Endothelial cell of umbilical vein (primary cell): ENCODE results near the gene DMRT3.
A peak's percentile ranks its signal among the peaks of the same experiment; 100 is the strongest.
"Not testable (repeated sequence)": the region's sequence is repeated elsewhere in the genome, so short reads cannot be mapped to it uniquely, and the experiment has no call there.

Experiments
- CTCF ChIP-seq, 2 donors: IDR thresholded peaks; 1 replicate in 1 of 2; 2 replicates in 1 of 2; pipeline ENCODE4 v1.5.1; 2011; ENCODE audit warnings: low read length in 2 of 2, mild to moderate bottlenecking in 2 of 2, moderate library complexity in 2 of 2, control low read depth in 1 of 2, inconsistent platforms in 1 of 2, low read depth in 1 of 2; ENCODE audit not compliant: insufficient read depth in 1 of 2; ENCODE audit errors: extremely low read depth in 1 of 2
- EZH2 ChIP-seq: IDR thresholded peaks from 2 replicates; pipeline ENCODE4 v1.6.1; 2012; ENCODE audit warnings: borderline replicate concordance, low read depth, mild to moderate bottlenecking, moderate library complexity, low read length, inconsistent platforms; ENCODE audit not compliant: severe bottlenecking
- GATA2 ChIP-seq: IDR thresholded peaks from 2 replicates; pipeline ENCODE4 v1.7.0; 2011; ENCODE audit warnings: low read depth, mild to moderate bottlenecking, moderate library complexity, mixed read lengths, low read length; ENCODE audit not compliant: insufficient read length, insufficient read depth
- JUN ChIP-seq: IDR thresholded peaks from 2 replicates; pipeline ENCODE4 v1.6.1; 2011; ENCODE audit warnings: borderline replicate concordance, low read depth; ENCODE audit not compliant: insufficient read length, insufficient read depth
- POLR2A ChIP-seq: IDR thresholded peaks from 2 replicates; pipeline ENCODE4 v1.6.1; 2012; ENCODE audit warnings: low read depth, mild to moderate bottlenecking, control low read depth, low read length
- POLR2AphosphoS5 ChIP-seq: IDR thresholded peaks from 2 replicates; pipeline ENCODE4 v1.6.1; 2012; ENCODE audit warnings: low read depth, mild to moderate bottlenecking, control low read depth, low read length, moderate library complexity; ENCODE audit not compliant: insufficient read depth
- TF ChIP-seq, protein P1 (sequence below): IDR thresholded peaks from 2 replicates; pipeline ENCODE4 v1.6.1; 2011; ENCODE audit not compliant: insufficient read depth, insufficient read length

DNA sequence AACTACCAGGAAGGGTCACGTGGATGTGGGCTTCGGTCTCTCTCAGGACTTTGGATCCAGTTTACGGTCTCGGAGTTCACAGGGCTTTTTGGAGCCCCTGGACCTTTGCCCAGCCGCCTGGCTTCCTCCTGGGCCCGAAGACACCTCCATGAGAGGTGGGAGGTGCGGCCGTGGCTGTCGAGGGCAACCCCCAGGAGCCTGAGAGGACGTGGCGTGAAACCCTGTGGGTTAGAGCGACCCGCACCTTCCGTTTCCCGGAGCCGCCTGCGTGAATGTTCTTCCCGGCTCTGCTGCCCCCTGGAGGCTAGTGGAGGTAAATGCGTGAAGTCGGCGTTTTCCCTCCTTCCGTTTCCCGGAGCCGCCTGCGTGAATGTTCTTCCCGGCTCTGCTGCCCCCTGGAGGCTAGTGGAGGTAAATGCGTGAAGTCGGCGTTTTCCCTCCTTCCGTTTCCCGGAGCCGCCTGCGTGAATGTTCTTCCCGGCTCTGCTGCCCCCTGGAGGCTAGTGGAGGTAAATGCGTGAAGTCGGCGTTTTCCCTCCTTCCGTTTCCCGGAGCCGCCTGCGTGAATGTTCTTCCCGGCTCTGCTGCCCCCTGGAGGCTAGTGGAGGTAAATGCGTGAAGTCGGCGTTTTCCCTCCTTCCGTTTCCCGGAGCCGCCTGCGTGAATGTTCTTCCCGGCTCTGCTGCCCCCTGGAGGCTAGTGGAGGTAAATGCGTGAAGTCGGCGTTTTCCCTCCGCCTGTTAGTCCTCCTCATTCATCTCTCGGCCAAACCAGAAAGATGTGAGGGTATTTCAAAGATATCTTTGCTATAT is 22.1 kb downstream of the DMRT3 start:
- not testable (repeated sequence) for TF ChIP-seq POLR2A, GATA2, EZH2, JUN, POLR2AphosphoS5
- TF ChIP-seq CTCF (IDR thresholded peaks at IDR 0.05; ENCODE audit: extremely low read depth in 1 of 2, insufficient read depth in 1 of 2, low read depth in 1 of 2, low read length in 2 of 2) = peak in 1 of 2 donors; percentile 42
- TF ChIP-seq, protein P1, sequence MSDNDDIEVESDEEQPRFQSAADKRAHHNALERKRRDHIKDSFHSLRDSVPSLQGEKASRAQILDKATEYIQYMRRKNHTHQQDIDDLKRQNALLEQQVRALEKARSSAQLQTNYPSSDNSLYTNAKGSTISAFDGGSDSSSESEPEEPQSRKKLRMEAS = not testable (repeated sequence)
